ENCODE data around the gene CTDP1.

The CTDP1 gene

DNA sequence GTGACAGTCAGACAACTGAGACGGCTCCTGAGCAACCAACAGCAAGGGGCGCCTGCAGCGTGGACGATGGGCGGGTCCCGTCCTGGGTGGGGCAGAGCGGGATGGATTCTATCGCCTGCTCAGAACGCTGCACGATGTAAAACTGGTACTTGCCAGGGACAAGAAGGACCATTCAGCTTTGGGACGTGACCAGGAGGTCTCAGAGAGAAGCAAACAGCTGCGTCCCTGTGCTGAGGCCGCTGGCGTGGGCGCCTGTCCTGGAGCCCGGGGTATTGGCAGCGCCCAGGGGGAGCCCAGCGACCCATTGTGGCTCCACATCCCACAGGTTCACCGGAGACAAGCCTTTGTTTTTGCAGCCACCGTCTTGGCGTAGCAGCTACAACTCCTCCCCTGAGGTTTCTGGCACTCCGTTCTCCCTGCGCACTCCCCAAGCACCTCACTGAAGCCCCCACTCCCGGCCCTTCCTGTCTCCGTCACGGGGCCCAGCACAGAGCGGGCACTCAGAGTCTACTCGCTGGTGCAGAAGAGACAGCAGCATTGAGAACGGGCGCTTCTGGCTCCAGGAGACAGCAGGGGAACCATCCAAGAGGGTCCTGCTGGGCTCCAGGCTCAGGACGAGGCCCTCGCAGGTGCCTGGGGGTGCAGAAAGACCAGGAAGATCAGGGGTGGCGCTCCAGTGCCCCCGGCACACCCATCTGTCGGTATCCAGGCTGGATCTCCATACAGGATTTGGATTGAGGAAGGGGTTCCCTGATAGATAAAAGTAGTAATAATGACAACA lies 96.0 kb downstream of the CTDP1 start:
- H3K4me3 ChIP-seq (ENCODE audit: low read depth, low read length), result no peak overlapping the region

DNA sequence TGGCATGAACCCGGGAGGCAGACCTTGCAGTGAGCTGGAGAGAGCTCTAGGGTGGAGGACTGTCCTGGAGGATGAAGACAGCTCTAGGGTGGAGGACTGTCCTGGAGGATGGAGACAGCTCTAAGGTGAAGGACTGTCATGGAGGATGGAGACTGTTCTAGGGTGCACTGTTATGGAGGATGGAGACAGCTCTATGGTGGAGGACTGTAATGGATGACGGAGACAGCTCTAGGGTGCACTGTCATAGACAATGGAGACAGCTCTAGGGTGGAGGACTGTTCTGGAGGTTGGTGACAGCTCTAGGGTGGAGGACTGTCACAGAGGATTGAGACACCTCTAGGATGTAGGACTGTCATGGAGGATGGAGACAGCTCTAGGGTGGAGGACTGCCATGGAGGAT lies 97.1 kb downstream of the CTDP1 start:
- no peak overlapping the region for H3K4me3 ChIP-seq (ENCODE audit: low read depth, low read length)

DNA sequence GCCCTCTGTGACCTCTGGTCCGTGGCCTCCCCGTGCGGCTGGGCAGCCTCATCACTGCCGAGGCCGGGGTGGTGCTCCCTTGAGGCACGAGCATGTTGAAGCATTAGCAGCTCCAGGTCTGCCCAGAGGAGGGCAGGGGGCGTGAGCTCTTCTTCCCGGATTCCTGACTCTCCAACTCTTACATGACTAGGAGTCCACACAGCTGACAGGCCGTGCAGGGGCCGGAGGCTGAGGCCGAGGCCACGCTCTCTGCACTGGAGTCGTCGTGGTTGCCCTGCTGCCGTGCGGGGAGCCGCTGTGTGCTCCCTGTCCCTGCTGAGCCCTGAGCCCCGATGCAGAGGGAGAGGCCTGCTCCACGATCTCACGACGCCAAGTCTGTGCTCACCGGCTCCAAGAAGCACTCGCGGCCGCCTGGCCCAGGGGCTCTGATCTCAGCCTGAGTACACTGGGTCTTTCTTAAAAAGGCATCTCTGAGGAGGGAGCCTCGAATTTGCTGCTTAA lies 98.7 kb downstream of the CTDP1 start:
- H3K4me3 ChIP-seq (ENCODE audit: low read depth, low read length), result no peak overlapping the region

DNA sequence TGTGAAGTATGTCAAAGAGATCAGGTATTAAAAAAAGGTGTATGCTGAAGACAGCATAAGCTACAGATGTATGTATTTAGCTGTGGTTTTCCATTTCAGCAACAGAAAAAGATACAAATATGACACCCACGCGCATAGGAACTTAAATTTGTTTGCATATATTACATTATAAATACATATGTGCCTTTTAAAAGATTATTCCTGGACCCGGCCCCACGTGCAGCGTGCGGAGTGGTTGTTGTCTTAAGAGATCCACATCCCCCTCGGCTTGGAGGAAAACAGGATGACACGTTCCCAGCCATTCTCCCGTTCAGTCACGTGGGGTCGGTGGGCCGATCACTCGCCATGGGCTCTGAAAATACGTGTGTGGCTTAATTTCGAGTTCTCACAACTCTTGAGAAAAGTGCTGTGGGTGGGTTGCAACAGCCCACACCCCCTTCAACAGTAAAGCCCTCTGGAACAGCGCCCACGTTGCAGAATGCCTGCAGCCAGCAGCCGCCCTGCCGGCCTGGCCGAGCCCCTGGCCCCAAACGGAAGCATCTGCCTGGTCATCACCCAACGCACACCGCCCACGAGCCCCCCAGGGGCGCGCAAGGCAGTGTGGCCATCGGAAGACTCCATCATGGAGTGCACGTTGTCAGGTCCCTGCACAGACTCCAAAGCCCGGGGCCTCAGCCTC lies 99.6 kb downstream of the CTDP1 start:
- no peak overlapping the region for H3K4me3 ChIP-seq (ENCODE audit: low read depth, low read length)

DNA sequence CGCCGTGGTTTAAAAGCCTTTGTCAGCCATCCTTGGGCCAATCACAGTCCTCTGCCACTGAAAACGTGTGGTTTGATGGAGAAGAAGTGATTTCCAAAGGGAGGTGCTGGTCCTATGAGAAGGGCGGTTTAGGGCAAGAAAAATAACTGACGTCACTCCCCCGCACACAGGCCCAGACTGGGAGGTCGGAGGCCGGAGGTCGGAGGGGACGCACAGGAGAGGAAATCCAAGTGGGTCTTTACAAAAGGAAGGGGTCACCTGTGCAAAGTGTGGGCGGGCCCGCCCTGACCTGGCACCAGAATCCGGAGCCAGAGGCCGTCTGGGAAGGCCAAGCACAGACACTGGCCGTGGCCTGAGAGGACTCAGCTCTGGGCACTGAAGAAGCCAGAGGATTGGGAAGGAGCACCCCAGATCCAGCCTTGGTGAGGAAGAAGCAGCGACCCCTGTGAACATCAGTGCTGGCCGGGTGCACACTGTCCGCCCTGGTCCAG lies 100.1 kb downstream of the CTDP1 start:
- no peak overlapping the region for H3K4me3 ChIP-seq (ENCODE audit: low read depth, low read length)

DNA sequence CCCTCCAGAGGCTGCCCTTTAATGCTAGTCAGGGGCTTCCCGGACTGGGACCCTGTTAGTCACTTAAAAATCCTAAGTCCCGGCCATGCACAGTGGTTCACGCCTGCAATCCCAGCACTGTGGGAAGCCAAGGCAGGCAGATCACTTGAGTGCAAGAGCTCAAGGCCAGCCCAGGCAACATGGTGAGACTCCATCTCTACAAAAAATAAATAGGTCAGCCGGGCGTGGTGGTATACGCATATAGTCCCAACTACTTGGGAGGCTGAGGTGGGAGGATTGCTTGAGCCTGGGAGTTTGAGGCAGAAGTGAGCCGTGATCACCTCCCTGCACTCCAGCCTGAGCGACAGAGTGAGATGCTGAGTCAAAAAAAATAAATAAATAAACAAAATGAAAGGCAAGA lies 100.9 kb downstream of the CTDP1 start:
- no peak overlapping the region for H3K4me3 ChIP-seq (ENCODE audit: low read depth, low read length)

DNA sequence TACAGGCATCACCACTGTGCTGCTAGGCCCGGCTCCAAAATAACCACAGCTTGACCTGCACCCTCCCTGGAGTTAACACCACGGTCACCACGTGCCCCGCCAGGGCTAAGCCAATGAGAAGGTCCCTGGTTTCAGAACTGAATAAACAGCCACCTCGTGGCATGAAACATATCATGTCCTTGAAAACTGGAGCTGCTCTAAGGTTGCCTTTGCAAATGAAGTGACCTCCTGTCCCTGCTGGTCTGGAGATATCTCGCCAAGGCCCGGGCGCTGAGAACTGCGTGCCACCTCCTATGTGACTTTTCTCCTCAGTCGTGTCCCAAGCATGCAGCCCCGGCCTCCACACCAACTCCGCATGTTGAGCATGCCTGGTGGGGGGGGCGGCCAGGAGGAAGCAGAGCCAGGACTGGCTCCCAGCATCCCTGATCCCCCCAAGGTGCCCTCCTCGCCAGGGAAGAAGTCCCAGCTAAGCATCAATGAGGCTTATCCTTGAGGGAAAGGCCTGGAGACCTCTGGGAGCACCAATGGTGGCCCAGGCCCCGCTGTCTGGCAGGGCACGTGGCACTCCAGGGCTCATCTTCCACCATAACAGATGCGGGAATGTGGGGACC lies 101.8 kb downstream of the CTDP1 start:
- H3K4me3 ChIP-seq (ENCODE audit: low read depth, low read length), result no peak overlapping the region

DNA sequence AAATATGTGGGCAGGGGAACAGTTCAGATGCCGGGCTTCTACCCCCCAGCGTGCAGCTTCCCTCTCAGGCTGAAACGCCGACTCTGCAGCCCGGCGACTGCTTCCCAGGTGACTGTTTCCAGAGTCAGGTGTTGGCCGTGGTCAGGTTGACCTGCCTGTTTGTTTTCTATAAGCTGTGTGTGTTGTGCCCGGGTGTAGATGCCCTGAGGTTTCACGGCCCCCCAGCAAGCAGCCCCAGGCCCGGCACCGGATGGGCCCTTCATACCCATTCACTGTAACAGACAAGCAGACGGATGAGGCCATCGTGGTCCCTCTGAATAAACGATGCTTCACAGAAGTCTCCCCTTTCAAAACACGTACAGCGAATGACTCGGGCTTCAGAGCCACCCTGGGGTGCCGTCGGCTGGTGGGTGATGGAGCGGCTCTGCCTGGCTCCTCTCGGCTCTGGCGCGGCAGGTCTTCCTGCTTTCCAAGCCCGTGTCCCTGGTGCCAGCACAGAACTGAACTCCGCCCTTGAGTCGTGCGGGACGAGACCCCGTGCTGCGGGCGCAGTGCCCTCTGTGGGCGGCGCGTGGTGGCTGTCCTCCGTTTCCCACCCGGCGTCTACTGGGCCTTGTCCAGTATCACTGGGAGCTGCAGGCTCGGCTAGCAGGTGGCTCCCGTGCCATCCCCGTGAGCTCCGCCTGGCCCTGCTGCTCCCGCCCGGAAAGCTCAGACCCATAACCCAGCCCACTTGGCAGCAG lies 103.1 kb downstream of the CTDP1 start:
- H3K4me3 ChIP-seq (ENCODE audit: low read depth, low read length), result no peak overlapping the region

DNA sequence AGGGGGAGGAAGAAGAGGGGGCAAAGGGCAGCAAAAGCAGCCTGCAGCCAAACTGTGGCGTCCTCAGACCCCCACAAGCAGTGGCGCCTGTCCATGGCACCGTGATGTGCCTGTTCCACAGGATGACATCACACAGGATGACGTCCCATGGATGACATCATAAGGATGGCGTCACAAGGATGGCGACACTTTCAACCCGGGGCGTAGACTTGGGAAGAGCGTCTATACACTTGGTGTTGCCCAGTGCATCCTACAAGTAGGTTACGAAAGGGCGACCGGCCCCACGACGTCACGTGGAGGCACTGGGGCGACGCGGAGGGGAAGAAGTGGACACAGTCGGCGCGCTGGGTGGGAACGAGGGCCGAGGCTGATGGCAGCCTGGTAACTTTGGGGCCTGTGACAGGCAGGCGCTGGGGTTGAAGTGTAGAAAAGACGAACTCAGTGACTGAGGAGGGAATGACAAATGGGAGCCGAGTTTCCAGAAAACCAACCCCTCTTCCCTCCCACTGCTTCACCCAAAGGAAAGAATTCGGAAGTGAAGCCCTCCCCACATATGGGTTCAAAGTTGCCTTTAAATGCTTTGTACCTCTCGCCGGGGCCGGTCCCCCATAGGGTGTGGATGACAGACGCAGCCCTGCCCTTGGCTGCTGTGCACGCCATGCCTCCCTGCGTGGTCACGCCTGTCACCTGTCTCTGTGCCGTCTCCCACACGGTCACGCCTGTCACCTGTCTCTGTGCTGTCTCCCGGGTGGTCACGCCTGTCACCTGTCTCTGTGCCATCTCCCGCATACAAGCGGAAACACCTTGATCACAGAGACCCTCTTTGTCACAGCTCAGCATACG lies 104.7 kb downstream of the CTDP1 start:
- no peak overlapping the region for H3K4me3 ChIP-seq (ENCODE audit: low read depth, low read length)

DNA sequence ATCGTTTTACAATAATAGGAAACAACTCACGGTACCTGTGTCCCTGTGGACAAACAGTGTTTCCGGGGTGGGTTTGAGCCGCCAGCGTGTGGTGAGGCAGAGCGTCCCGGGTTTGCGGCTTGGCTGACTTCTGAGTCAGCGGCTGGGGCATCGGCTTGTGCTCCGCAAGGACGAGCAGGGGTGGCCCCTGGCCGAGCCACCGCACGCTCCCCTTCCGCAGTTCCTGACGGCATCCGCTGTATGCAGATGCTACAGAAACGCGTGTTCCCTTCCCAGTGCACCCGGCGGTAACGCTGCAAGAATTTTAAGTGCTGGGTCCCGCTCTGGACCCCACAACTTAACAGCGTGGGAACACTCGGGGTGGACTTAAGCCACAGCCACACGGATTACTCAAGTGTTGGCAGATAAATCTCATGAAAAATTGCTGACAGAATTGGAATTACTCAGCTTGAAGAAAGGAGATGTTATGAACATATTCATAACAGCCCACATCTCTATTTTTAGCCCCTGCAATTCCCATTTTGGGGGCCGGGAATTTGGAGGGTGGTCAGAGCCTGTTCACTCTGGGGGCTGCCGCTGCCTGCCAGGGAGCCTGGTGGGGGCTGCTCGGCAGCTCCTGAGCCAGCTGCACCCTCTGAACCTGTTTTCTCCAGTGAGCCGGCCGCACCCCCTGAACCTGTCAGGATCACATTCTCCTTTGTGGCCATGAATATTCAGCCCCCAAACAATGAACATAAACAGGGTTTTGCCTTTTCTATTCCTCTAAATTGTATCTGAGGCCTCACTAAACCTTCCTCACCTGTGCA lies 105.6 kb downstream of the CTDP1 start:
- no peak overlapping the region for H3K4me3 ChIP-seq (ENCODE audit: low read depth, low read length)

DNA sequence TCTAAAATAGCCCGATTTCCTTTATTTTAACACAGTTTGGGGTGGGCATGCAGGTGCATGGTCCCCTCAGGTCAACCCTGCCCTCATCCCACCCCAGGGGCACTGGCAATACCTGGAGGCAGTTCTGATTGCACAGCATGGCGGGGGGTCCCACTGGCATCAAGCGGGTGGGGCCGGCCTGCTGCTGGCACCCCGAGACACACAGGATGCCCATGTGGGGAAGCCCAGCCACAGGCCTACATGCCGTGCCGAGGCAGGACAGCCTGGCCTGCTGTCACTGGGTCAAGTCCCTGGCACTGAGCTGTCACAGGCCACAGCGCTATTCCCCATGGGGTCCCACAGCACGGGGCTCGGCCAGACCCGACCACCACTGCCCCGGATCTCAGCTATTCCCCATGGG lies 106.2 kb downstream of the CTDP1 start:
- no peak overlapping the region for H3K4me3 ChIP-seq (ENCODE audit: low read depth, low read length)

DNA sequence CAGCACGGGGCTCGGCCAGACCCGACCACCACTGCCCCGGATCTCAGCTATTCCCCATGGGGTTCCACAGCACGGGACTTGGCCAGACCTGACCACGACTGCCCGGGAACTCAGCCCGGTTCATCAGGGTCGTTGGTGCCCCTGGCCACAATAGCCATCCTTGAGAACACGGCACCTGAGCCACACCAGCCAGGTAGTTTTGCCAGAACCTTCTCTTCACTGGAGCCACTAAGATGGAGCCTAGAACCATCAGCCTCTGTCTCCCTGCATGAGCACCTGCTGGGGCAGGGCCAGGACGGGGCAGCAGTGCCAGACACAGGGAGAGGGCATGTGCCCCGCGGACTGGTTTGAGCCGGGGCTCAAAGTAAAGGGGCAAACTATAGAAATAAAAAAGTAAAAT lies 106.7 kb downstream of the CTDP1 start:
- H3K4me3 ChIP-seq (ENCODE audit: low read depth, low read length), result no peak overlapping the region

DNA sequence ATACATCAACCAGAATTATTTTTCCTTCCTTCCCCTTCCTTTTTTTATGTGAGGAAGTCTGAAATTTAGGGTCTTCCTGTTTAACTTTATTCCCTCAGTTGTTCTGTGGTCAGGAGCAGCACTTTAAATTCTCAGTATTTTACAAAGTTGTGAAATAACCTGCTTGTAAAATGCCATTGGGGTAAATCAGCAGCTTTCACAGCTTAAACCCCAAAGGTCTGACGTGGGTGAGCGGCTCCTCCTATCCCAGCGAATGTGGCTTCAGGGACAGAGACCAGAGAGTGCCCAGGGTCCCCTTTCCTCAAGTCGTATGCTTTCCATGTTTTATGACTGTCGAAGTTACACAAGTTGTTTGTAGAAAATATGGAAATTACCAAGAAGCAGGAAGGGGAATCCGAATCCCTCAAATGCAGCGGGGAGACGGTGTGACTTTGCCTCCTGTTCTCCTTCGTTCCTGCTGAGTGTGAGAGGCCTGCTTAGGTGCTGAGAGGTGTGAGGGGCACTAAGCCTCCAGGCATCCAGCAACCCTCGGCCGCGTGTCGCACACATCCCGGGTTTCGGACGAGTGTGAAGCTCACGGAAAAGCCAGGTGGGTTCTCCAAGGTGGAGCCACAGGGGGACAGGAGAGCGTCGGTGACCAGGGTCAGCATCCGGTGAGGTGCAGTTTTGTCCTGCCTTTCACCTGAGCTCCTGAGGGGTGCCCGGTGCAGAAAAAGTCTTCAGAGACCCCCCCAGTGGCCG lies 107.4 kb downstream of the CTDP1 start:
- H3K4me3 ChIP-seq (ENCODE audit: low read depth, low read length), result no peak overlapping the region

DNA sequence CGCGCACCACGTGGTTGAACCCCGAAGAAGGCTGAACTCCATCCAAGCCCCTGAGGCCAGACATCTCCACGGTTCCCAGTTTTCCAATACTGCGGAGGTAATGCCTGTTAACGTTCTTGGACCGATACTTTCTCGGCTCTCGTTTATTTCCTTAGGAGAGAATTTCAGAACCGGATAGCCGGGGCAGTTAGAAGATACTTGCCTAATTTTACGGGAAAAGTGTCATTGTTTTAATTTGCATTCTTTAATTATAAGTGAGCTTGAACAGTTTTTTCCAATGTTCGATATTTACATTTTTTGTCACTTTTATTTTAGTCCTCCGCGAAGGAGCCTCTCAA lies 107.9 kb downstream of the CTDP1 start:
- H3K4me3 ChIP-seq (ENCODE audit: low read depth, low read length), result no peak overlapping the region

DNA sequence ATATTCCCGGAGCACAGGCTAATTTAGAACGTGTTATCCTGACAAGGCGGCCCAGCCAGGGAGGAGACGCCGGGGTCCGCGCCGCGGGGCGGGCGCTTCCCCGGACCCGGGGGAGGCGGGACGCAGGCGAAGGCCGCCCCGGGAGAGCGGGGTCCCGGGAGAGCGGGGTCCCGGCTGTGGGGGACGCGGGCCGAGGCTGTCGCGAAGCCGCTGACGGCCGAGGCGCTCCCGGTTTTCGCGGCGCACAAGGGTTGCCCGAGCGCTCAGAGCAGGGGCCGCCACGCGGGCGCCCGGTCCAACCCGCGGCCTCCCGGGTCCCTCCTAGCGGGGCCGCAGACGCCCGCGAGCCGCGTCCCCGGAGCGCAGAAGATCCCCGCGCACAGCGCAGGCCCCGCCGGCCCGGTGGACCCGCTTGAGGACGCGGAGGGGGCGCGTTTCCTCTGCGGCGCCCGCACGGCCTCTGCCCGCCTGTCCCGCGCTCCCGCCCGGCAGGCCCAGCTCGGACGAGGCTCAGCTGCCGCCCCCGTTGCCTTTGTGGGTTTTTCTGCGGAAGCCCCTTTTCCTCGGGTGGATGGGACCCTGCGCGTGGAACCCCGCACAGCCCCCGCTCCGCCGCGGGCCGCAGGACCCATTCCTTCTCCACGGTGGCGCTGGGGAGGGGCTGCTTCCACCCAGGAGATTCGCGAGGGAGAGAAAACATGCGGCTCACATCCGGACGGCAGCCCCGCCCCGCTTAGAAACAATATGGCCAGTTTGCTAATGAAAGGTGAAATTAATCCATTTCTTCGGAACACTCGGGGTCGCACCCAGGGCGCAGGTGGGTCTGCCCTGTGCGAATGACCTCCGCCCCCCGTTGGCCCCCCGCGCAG lies 108.5 kb downstream of the CTDP1 start:
- H3K4me3 ChIP-seq (ENCODE audit: low read depth, low read length), result no peak overlapping the region

DNA sequence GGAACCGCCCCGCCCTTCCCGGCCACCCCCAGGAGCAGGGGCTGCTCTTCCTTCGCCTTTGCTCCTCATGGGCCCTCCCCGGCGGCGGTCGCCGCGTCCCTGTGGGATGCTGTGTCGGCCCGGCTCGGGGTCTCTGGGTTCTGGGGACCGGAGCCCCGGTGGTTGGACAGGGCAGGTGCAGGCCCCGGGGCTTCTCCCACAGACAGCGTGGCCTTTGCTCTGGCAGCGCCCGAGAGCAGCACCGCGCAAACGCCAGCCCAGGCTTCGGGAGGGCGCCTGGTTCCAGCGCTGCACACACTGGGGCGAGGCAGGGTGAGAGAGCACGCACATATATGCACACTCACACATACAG lies 109.1 kb downstream of the CTDP1 start:
- H3K4me3 ChIP-seq (ENCODE audit: low read depth, low read length), result no peak overlapping the region

DNA sequence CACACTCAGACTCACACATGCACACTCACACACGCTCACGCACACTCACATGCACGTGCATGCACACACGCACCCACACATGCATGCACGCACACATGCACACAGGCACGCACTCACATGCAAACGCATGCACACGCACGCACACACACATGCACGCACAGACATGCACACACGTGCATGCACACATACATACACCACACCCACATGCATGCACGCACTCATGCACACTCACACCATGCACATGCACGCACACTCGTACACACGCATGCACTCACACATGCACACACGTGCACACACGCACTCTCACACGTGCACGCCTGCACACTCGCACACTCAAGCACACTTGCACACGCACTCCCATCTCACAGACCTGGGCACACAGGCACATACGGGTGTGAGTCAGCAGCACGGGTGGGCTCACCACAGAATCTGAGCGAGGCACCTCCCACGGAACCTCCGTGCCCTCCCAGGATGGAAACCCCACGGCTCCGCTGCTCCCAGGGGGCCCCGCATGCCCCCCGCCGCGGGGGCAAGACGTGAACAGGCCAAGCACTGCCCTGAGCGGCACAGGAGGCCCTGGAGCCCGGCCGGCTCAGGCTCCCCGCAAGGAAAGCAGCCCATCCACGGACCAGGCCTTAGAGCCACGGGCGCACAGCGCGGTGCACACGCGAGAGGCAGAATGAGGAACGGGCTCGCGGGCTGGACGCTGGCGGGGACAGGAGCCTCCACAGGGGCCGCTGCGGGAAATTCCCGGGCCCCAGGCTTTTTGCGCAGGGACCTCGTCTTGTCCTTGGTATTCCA lies 109.7 kb downstream of the CTDP1 start:
- H3K4me3 ChIP-seq (ENCODE audit: low read depth, low read length), result no peak overlapping the region

Data from iPS-11a (cell line).